ENCODE data around the gene AURKAIP1. TPM values are rescaled to one million over a fixed set of nuclear protein-coding genes. Genes with fewer than 3 reads are reported as not detected.

The AURKAIP1 gene
- total RNA-seq, 1 donor from 2014 or later: 135 TPM

DNA sequence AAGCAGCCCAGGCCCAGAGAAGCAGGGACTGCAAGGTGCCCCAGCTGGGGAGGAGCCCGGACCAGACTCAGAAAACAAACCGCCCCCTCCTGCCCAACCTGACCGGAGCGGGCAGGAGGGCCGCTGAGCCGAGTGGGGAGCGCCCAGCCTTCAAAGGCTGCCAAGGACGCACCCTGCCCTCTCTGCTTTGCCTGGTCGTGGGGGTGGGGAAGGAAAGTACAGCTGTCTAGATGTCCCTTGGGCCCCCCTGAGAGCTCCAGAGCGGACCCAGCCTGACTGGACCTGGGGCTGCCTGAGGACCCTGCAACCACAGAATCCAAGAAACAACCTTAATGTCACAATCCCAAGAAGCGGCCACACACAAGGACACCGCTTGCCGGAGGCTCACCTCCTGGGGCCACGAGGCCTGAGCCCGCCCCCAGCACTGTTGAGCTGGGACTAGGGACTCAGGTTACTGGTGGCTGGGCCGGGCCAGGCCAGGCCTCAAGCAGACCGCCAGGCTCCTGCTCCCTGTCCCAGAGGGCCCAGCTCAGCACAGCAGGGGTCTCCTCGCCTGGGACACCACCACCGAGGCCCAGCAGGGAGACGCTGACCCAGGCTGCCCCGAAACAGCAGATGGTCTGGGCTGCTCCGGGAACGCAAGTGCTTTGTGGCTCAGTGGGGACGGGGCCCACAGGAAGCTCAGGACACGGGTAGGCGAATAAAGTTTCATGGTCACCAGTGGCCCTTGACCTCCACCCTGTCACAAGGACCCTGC is 27.2 kb downstream of the AURKAIP1 start:
- no peak for DNase-seq (ENCODE audit: low spot score)

DNA sequence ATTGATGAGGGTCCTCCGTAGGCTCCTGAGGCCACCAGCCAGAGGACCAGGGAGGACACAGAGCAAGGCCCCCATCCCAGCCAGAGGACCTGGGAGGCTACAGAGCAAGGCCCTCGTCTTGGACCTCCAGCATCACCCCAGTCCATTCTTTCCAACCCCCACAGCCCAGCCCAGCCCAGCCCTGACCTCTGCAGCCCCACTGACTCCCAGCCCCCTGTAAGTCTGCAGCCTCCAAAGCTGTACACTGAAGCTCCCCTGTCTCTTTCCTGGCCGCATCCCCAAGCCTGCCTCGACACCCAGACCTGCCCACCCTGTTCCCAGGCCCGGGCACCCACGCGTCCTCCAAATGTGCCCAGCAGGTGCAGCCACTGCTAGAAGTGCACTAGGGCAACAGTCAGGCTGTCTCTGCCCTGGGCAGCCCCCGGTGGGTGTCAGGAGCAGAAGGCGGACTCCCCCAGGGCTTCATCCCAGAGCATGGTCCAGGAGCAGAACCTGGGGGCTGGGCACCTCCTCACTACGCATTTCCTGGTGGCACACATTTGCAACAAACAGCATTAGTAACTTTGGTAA is 27.9 kb downstream of the AURKAIP1 start:
- no peak for DNase-seq (ENCODE audit: low spot score)

DNA sequence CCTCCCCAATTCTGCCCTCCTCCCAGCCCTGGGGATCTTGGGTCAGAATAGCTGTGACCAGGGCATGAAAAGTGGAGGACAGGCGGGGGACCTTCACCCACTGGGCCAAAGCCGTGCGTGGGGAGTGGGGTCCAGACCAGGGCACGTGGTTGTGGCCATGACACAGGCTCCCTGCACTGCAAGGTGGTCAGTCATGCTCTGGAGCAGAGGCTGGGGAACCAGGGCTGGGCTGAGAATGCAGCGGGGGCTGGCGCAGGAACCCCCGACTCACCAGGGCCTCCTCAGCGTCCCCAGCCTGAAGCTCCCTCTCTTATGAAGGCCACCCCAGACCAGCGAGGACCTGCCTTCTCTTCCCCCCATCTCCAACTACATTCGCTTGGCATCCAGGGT is 28.5 kb downstream of the AURKAIP1 start:
- DNase-seq (ENCODE audit: low spot score): no peak

DNA sequence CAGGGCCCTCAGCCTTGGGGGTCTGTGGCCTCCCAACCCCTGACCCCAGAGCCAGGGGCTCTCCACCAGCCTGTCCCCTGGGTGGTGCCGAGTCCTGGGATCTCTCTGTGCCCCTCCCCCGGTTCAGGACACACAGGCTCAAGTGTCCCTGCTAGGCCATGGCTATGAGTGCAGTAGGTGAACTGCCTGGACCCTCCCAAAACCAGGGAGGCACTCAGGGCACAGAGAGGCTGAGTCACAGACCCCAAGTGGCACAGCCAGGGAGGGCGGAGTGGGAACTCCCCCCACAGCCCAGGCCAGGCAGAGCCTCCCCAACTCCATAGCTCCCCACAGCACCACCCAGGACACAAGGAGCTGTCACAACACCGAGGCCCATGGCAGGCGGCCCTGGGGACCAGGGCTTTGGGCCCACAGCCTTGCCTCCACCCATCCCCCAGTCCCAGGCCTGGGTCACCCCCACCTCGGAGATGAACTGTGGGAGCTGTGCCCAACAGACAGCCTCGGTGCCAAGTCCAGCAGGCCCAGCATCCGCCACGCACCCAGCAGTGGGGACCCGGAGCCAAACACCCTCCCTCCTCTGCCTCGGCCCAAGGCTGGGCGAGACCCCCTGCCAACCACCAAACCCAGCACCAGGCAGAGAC is 29.0 kb downstream of the AURKAIP1 start:
- DNase-seq (ENCODE audit: low spot score): no peak

DNA sequence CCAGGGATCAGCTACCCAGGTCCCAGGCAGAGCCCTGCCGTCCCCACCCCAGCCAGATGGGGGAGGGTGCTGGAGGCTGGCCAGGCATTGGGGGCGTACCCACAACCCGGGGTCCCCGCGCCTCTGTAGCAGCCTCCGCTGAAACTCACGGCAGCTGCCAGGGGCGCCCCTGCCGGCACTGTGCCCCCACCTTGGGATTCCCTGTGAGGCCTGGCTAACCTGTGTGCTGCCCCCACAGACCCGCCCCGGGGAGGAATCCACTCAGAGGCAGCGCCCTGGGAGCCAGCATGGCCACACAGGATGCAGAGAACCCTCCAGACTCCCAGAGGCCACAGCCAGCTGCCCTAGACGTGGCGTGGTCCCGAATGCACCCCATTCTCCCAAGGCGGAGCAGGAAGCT is 29.6 kb downstream of the AURKAIP1 start:
- no peak for DNase-seq (ENCODE audit: low spot score)

DNA sequence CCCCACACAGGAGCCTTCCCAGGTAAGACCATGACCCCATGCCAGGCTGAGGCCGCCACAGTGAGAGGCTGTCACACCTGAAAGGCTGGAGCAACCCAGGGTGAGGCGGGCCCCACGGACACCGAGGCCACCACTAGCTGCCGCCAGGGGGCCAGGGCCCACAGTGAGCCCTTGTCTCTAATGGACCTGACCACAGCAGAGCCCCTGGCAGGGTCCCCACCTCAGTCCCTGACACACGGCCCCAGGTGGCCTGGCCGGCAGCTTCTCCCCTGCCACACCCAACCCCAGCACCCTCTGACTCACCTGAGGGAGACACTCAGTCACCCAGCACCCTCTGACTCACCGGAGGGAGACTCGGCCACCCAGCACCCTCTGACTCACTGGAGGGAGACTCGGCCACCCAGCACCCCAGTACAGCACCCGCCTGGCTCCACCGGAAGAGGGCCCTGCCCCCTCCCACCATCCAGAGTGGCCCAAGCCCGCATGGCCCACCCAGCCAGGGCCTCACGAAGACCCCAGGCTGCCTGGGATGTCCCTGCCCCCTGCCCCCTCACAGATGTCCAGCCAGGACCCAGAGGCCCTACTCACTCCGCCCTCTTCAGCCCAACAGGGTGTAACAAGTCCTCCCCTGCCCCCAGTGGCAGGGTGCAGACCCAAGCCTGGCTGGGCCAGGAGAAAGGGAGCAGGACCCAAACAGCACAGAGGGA is 30.2 kb downstream of the AURKAIP1 start:
- DNase-seq (ENCODE audit: low spot score): no peak

DNA sequence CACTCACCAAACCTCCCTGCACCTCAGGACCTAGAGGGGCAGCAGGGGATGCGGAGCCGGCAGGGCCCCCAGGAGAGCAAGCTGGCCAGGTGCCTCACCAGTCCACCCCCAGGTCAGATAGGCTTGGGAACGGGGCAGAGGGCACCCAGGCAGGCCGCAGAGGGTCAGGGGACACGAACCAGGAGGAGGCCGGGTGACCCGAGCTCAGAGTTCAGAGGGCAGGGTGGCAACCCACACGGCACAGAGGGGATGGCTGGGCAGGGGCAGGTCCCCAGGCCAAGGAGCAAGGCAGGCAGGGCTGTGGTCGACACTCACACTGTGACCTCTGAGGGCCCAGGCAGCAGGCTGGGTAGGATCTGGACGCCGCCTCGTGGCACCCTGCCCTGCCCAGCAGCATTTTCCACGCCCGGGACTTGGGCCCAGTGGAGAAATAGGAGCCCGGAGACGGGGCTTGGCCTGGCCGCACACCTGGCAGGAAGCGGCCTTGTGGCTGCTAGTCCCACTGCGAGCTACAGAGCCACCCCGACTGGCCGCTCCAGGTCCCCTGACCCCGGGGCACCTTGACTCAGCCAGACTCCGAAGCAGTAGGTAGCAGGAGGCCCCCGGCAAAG is 31.1 kb downstream of the AURKAIP1 start:
- DNase-seq (ENCODE audit: low spot score): no peak

DNA sequence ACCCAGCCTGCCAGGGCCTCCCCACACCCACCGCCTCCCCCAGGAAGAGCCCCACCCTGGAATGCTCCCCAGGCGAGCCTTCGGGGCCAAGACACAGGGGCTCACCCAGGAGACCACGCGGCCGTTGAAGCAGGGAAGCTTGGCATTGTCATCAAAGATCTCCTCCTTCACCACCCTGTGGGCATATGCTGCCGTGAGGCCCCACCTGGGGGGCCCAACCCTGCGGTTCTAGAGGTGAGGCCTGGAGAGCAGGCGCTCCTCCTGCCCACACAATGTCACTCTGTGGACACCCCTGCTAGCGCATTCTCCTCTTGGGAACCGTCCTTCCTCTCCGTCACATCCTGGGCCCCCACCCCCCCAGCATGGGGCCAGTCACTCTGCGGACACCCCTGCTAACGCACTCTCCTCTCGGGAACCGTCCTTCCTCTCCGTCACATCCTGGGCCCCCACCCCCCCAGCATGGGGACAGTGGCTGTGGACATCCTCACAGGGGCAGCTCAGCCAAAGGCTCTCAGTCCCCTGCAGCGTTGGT is 32.4 kb downstream of the AURKAIP1 start:
- DNase-seq (ENCODE audit: low spot score): no peak

DNA sequence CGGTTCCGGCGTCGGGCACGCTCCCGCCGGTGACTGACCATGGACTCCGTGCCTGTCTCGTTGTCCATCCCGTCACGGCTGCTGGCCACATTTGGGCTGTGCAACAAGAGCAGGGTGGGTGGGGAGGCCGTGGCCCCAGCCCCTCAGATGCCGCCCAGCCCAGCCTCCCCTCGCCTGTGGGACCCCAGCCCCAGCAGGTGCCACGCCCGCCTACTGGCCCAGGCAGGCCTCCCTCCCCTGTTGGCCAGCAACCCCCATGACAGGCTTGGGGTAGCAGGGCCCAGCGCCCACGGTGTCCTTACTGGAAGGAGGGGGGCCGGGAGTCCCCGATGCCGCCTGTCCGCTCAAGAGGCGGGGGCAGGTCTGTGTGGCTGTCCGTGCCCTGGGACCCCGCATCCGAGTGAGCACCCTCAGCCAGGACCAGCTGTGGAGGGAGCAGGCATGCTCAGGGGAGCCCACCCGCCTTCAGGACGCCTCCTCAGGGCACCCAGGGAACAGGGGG is 32.9 kb downstream of the AURKAIP1 start:
- no peak for DNase-seq (ENCODE audit: low spot score)

DNA sequence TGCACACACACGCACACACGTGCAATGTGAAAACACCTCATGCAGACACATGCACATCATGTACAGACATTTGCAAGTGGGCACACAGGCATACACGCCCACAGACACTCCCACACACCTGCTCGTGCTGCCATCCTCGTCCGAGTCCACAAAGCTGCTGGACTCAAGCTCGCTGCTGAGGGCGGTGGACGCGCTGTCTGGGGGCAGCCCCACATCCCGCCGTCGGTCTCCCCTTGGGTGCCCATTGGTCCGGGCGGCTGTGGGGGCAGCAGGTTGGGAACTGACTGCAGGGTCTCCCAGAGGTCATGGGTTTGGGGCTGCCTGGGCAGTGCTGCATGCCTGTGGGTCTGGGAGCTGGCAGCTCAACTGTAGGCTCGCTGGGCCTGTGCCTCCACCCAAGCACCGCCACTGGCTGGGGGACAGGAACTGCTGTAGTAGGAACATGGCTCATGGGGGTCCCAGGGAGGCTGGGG is 33.4 kb downstream of the AURKAIP1 start:
- DNase-seq (ENCODE audit: low spot score): no peak

DNA sequence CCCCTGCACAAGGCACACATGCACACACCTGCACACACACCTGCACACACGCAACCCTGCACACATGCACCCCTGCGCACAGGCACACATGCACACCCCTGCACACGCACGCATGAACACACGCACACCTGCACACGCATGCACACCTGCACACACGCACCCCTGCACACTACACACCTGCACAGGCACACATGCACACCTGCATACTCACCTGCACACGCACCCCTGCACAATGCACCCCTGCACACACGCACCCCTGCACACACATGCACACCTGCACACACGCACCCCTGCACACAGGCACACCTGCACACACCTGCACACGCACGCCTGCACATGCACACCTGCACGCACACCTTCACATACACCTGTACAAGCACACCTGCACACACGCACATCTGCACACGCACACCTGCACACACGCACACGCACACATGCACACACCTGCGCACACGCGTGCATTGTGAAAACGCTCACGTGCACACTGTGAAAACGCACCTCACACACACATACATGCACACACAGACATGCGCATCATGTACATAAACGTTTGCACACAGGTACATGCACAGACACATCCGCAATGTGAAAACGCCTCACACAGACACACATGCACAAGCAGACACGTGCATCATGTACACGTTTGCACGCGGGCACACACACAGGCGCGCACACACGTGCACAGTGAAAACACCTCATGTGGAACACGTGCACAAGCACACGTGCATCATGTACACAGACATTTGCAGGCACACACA is 34.0 kb downstream of the AURKAIP1 start:
- no peak for DNase-seq (ENCODE audit: low spot score)

DNA sequence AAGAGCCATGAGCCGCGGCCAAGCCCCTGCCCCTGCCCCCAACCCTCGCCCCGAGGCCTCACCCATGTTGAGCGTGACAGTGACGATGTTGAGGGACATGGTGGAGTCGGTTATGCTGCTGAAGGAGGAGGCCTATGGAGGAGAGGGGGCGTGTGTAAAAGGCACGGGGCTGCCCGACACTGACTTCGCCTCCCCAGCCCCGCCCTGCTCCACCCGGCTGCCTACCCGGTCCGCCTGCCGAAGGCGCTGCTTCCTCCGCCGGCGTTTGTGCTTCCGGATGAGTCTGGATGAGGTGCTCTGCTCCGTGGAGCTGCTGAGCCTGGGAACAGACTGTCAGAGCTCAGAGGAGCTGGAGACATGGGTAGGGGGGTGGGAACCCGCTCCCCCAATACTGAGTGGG is 34.8 kb downstream of the AURKAIP1 start:
- DNase-seq (ENCODE audit: low spot score): no peak

DNA sequence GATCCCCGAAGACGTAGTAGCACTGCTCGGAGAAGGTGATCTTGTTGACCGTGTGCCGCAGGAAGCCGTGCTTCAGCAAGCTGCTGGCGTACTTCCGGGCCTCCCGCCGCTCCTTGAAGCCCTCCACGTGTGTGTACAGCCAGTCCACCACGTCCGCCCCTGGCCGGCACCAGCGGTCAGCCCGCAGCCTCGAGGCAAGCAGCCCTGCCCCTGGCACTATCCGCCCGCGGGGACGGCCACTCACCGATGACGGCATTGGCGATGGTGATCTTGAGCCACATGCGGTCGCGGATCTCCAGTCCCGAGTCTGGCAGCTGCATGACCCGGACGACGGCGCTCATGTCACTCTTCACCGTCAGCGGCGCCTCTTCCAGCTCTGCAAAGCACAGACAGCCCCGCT is 36.7 kb downstream of the AURKAIP1 start:
- DNase-seq (ENCODE audit: low spot score): no peak

DNA sequence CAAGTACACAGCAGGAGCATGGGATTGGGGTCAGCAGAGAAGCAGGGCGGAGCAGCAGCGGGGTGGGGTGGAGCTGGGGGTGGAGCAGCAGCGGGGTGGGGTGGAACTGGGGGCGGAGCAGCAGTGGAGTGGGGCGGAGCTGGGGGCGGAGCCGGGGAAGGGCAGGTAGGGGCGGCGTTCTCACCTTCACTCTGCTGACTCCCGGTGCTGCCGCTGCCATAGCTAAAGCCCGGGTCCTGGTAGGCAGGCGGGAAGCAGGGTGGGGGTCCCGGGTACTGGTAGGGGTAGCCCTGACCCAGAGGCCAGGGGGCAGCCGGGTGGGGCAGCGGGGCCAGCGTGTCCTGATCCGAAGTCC is 37.2 kb downstream of the AURKAIP1 start:
- no peak for DNase-seq (ENCODE audit: low spot score)

DNA sequence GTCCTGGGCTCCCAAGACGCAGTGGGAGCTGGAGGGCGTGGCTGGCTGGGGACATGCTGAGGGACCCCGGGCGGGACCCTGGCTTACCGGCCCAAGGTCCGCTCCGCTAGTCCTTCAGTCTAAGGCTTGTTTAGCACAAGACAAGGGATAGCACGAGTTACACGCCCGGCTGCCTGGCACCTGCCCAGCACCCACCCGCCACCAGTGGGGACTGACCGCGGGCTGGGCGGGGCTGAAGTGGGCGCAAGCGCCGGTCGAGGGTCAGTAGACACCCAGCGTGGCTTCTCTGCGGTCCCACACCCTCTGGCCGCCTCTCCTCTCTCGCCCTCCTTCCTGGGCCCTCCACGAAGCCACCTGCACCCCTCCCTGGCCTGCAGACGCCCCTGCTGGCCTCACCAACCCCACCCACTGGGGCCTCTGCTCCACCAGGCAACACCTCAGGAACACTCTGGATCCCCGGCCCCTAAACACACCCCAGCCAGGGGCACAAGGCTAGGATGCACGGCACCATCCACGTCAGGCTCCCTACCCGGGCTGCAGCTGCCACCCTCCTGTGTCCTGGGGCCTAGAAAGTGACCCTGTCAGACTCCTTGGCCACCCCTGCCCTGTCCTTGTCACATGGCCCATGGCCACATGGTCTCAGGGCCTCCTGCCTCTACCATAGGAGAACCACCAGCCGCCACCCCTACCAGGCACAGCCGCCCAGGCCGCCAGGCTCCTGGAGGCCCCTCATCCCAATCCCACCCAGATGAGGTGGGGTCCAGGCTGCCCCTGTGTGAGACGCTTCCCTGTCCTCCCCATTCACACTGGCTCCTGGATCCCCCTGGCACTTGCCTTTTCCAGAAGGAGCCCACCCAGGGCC is 37.8 kb downstream of the AURKAIP1 start:
- no peak for DNase-seq (ENCODE audit: low spot score)

DNA sequence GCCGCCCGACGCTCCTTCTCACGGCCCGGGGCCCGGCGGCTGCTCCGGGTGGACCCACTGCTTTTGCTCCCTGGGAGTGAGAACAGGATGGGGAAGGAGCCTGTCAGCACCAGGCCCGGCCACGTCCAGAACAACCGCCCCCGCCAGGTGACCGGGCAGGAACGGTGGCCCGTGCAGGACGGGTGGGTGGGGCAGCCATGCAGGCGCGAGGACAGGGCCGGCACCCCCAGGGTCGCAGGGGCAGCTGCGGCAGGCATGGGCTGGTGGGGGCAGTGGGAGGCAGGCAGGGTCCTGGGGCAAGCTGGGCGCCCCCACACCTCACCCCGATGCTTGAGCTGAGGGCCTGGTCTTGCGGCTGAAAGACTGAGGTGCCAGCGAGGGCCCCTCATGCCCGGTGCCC is 38.6 kb downstream of the AURKAIP1 start:
- DNase-seq (ENCODE audit: low spot score): no peak

DNA sequence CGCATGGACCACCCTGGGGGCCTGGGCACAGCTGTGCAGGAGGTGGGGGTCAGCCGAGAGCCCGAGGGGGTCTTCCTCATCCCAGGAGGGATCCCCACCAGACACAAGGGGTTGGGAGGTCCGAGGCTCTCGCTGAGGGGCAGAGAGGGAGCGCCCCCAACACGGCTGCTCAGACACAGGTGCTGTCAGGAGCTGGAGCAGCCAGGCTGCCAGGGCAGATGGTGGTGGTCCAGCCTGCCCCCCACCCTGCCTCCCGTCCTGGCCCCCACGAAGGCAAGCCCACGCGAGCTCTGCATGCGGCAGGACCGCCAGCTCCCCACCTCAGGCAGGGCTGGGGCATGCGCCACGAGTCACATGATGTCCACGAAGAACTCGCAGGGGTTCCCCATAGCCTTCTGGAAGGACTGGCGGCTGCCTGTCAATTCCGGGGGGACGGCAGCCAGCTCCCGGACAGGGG is 39.2 kb downstream of the AURKAIP1 start:
- DNase-seq (ENCODE audit: low spot score): no peak

DNA sequence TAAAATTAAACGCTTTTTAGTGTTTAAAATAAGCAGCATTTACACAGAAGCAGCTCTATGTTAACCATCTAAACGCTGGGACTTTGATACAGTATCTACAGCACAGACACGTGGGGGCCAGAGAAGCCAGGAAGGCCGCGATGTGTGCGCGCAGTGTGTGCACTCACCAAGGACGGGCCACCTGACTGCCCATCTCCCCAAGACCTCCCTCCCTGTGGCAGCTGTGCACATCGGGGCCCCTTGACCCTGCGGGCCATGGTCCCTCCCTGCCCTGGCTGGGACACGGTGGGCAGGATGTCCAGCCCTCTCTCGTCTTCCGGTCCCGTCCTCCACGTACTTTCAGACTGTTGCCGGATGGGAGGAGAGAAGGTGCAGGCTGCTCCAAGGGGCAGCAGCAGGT is 39.7 kb downstream of the AURKAIP1 start:
- no peak for DNase-seq (ENCODE audit: low spot score)

DNA sequence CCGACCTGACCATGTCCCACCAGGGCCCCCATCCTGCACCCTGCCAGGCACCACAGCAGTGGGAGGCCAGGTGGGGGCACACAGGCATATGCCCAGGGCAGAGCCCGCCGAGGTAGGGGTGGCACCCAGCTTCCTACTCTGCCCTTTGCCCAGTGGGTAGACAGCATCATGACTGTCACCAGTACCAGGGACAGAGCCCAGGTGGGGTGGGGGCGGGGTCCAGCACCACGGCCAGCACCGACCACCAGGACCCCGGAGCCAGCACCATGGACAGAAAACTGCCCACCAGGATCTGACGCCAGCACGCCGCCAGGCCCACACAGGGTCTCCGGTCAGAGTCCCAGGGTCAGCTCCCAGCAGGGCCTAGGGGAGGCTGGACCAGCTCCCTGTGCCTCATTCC is 40.2 kb downstream of the AURKAIP1 start:
- no peak for DNase-seq (ENCODE audit: low spot score)
